H7 (cell line): ENCODE results near the gene TNFRSF1B. TPM values are rescaled to one million over a fixed set of nuclear protein-coding genes. Genes with fewer than 3 reads are reported as not detected.

Experiments
- DNase-seq: peaks from one replicate; pipeline ENCODE4 v3.0.0; 2012
- H3K27me3 ChIP-seq: 2 replicates; pipeline ENCODE4 v1.6.0; 2011; ENCODE audit warnings: mild to moderate bottlenecking, low read length; ENCODE audit not compliant: control insufficient read depth, insufficient read depth
- H3K36me3 ChIP-seq: replicated peaks from 2 replicates; pipeline ENCODE4 v1.5.1; 2011; ENCODE audit warnings: low read length; ENCODE audit not compliant: control insufficient read depth, insufficient read depth
- H3K4me3 ChIP-seq: 2 replicates; pipeline ENCODE4 v1.5.1; 2011; ENCODE audit warnings: low read depth, mild to moderate bottlenecking, control low read depth, low read length, moderate library complexity; ENCODE audit not compliant: insufficient read depth
- total RNA-seq: library from RNA; depleted of rRNA; stranded (reverse); fragments of >200 nt; shearing (Covaris generic); gene quantifications from 2 replicates; pipeline ENCODE4 v1.2.3, GENCODE V29; 2014

TNFRSF1B gene
- total RNA-seq, 1 experiment from 2014 or later = 1.3 TPM

GRCh38 chr1:12136916-12137610, 29.7 kb upstream of the TNFRSF1B start:
- peaks cover 1% of the 10 kb centered on the region; the same call in 1 of the 2 replicates for H3K36me3 ChIP-seq
- DNase-seq = no peak
- no peaks in the 10 kb centered on the region for H3K27me3 ChIP-seq
- H3K4me3 ChIP-seq = no peak overlapping the region

- DNase-seq = peak; percentile 43
- H3K27me3 ChIP-seq = no peaks in the 10 kb centered on the region
Measured at GRCh38 chr1:12138196-12139168, 28.3 kb upstream of the TNFRSF1B start.

GRCh38 chr1:12140016-12140415, 26.8 kb upstream of the TNFRSF1B start:
- Histone ChIP-seq H3K4me3 (no peak overlapping the region), H3K36me3 (peaks cover 1% of the 10 kb centered on the region; the same call in 1 of the 2 replicates), H3K27me3 (no peaks in the 10 kb centered on the region)
- DNase-seq = no peak

More at GRCh38 chr1:12138196-12139168, 28.3 kb upstream of the TNFRSF1B start:
- Histone ChIP-seq H3K36me3 (peaks cover 1% of the 10 kb centered on the region; the same call in 1 of the 2 replicates), H3K4me3 (no peak overlapping the region)

GRCh38 chr1:12140515-12141162, 26.2 kb upstream of the TNFRSF1B start:
- Histone ChIP-seq H3K4me3 (no peak overlapping the region), H3K36me3 (peaks cover 1% of the 10 kb centered on the region; the same call in 1 of the 2 replicates), H3K27me3 (no peaks in the 10 kb centered on the region)
- DNase-seq = no peak

GRCh38 chr1:12141163-12141850, 25.5 kb upstream of the TNFRSF1B start:
- Histone ChIP-seq H3K36me3 (peaks cover 1% of the 10 kb centered on the region; the same call in 1 of the 2 replicates), H3K27me3 (no peaks in the 10 kb centered on the region), H3K4me3 (no peak overlapping the region)
- no peak for DNase-seq

- no peaks in the 10 kb centered on the region for H3K27me3 ChIP-seq
- no peak overlapping the region for H3K4me3 ChIP-seq
- peaks cover 1% of the 10 kb centered on the region; the same call in 1 of the 2 replicates for H3K36me3 ChIP-seq
- peak; percentile 72 for DNase-seq
Measured at GRCh38 chr1:12142141-12142823, 24.5 kb upstream of the TNFRSF1B start.

GRCh38 chr1:12142891-12143630, 23.7 kb upstream of the TNFRSF1B start:
- no peak overlapping the region for H3K4me3 ChIP-seq
- DNase-seq = no peak
- peaks cover 1% of the 10 kb centered on the region; the same call in 1 of the 2 replicates for H3K36me3 ChIP-seq
- H3K27me3 ChIP-seq = no peaks in the 10 kb centered on the region

- no peaks in the 10 kb centered on the region for H3K27me3 ChIP-seq
- H3K36me3 ChIP-seq = no peaks in the 10 kb centered on the region; the same call in 1 of the 2 replicates
- DNase-seq = no peak
- no peak overlapping the region for H3K4me3 ChIP-seq
Measured at GRCh38 chr1:12143631-12144155, 23.1 kb upstream of the TNFRSF1B start.

- no peak overlapping the region for H3K4me3 ChIP-seq
- H3K36me3 ChIP-seq = no peaks in the 10 kb centered on the region; the same call in 1 of the 2 replicates
- H3K27me3 ChIP-seq = no peaks in the 10 kb centered on the region
- DNase-seq = no peak
Measured at GRCh38 chr1:12144236-12144635, 22.6 kb upstream of the TNFRSF1B start.

GRCh38 chr1:12144969-12145368, 21.8 kb upstream of the TNFRSF1B start:
- Histone ChIP-seq H3K4me3 (no peak overlapping the region), H3K27me3 (no peaks in the 10 kb centered on the region), H3K36me3 (no peaks in the 10 kb centered on the region; the same call in 1 of the 2 replicates)
- no peak for DNase-seq

- H3K27me3 ChIP-seq = no peaks in the 10 kb centered on the region
- H3K4me3 ChIP-seq = no peak overlapping the region
- H3K36me3 ChIP-seq = no peaks in the 10 kb centered on the region; the same call in 1 of the 2 replicates
- no peak for DNase-seq
Measured at GRCh38 chr1:12145616-12146342, 21.0 kb upstream of the TNFRSF1B start.

GRCh38 chr1:12146343-12147112, 20.3 kb upstream of the TNFRSF1B start:
- Histone ChIP-seq H3K36me3 (no peaks in the 10 kb centered on the region; the same call in 1 of the 2 replicates), H3K27me3 (no peaks in the 10 kb centered on the region), H3K4me3 (no peak overlapping the region)
- no peak for DNase-seq
